DMS53 treated with DMSO at 0.1 percent for 48 hours (cell line): Measurements from ENCODE around the gene DES.
"Not testable (repeated sequence)": the region's sequence is repeated elsewhere in the genome, so short reads cannot be mapped to it uniquely, and the experiment has no call there.

ENCODE experiments used
- DNase-seq: peaks from one replicate; lab custom pipeline; 2025; ENCODE audit not compliant: unreplicated experiment; lab: John Stamatoyannopoulos, UW

DES gene

DNA sequence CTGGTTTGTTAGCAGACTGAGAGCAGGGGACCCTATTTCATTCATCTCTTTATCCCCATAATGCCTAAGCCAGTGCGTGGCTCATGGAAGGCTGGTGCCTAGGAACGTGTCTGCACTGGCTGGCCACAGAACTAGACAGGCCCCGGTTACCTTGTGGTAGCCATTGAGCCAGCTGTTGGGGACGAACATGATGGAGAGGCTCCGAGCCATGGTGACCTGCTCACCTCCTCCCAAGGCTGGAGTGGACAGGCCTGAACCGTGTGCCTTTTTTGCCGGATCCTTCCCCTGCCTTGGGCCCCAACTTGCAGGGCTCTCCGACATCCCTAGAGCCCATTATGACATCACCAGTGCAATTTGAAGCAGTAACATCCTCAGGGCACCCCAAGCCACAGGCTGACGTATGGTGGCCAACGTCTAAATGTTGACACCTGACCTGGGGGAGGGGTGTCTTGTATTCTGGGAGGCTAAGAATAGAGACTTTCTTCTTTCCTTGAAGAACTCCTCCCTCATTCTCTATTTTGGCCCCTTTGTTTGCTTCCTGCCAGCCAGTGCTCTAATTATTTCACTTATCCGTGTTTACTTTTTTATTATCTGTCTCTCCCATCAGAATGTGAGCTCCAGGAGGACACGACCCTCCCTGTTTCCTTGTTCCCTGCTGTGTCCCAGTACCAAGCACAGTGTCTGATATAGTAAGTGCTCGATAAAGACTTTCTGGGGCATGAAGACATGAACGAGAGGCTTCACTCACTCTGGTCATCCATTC, 18.3 kb upstream of the DES start:
- no peak for DNase-seq

DNA sequence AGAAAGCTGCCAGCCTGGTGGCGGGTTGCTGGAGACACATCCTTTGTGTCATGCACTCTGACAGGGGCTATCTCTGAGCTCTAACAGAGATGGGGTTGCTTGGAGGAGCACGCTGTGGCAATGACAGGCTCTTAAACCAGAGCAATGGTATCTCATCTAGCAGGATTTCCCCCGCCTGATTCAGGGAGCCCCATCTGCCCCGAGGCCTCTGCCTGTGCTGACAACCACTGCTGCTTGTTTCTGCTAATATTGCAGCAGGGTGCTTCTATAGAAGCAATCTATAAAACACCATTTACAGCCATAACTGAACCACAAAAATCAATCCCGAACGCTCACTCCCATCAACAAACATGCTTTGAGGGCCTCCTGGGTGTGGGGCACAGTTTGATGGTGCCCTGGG, 17.6 kb upstream of the DES start:
- DNase-seq = no peak

DNA sequence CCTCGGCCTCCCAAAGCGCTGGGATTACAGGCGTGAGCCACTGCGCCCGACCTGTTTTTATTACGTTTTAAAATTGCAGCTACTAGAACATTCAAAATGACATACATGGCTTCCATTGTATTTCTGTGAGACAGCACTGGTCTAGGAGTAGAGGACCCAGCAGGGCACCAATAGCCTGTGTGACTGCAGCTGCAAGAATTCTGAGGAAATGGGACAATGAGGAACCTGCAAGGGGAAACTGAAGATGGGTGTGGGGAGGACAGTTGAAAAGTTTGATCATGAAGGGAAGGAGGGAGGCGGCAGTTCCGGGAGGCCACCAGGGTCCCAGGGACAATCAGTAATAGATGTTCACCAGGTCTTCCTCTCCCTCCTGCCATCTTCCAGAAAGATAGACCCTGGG, 16.6 kb upstream of the DES start:
- DNase-seq = no peak

DNA sequence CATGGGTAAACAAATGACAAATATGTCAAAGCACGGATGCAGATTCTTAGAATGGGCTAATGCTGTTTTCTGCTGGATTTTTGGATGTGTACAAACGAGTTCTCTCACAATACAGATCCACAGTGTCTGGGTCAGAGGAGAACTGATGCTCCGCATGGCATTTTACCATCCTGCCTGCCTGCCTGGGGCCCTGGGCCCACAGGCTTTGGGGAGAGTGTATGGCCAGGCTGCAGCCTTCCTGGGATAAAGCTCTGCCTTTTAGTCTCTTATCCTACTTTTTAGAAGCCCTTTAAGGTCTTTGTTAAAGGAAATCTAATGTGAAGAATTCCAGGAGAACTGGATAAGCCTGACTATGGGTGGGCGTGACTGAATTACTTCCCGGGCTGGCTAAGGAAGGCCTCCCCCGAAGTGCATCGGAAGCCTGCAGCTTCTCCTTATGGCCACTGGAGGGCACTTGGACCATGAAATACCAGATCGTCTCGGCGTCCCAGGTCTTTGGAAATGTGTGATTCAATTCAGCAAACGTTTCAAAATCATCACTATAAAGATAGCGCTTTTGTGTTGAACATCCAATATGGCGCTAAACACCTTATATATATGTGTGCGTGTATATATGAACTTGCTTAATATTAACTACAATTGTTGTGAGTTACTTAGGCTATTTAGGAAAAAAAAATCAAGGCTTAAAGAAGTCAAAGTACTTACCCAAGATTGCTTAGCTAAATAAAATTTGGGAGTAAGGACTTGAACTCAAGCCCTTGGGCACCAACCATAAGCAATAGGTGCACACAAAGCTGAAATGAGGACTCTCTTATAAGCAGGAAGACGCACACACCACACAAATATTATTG, 15.3 kb upstream of the DES start:
- peak; percentile 61 for DNase-seq

DNA sequence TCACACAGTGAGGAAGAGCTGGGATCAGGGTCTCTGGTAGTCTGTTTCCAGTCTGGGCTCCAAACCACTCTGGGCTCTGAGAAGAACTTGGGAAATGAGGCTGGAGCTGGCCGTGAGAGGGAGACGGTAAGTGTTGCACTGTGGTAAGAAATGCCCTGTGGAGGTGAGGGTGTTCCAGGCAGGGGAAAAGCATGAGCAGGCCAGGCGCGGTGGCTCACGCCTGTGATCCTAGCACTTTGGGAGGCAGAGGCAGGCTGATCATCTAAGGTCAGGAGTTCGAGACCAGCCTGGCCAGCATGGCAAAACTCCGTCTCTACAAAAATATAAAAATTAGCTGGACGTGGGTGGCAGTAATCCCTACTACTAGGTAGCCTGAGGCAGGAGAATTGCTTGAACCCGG, 14.3 kb upstream of the DES start:
- no peak for DNase-seq

DNA sequence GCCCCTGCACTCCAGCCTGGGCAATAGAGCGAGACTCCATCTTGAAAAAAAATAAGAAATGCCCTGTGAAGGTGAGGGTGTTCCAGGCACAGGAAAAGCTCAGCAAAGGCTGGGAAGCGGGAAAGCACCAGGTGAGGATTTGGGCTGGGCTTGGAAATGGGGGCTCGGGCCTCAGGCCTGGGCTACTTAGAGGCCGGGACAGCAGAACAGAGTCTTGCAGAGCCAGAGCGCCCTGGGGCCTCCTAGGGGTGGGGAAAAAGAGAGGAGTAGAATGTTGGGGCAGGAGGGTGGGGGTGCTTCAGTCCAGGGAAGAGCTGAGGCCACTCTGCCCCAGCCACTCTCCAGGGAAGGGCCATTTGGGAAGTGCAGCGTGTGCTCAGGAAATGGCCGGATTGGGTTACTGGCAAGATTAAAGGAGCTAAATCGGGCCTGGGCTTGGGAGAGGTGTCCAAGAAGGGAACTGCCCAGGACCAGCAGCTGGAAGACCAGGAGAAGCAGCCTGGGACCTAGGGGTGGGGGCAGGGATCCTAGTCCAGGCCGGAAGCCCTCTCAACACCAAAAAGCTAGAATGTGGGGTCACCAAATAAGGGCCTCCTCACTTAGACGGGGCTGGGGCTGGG, 13.8 kb upstream of the DES start:
- DNase-seq = no peak

DNA sequence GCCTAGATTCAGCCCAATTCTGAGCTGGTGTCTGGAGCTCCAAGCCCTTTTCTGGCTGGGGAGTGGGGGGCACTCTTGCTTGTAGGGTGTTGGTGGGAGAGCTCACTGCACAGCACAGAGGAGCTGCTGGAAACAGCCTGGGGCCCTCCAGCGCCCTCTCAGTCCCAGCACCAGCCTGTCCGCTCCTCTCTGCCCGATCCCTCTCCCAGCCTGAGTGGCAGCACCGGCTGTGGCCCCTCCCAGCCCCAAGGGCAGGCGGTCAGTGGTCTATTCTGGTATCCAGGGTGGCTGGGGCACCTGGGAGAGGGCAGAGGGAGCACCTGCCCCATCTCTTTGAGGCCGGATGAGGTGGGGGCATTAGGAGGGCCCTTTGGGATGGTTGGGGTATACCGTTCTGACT, 13.2 kb upstream of the DES start:
- no peak for DNase-seq

DNA sequence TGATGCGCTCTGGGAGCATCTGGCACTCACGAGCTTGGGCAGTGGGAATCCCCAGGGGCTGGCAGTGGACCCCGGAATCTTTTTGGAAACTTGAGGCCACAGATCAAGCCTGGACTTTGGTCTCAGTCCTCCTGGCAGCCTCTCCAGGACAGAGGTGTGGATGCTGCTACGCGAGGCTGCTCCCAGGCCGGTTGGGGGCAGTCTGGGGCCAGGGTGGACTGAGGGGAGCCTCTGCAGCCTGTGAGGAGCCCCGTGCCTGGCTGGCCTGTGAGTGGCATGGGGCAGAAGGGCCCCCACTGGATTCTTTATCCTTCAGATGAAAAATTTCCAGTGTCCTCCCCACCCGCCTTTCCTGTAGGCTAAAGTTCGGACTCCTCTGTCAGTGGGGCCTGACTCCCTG, 12.7 kb upstream of the DES start:
- no peak for DNase-seq

DNA sequence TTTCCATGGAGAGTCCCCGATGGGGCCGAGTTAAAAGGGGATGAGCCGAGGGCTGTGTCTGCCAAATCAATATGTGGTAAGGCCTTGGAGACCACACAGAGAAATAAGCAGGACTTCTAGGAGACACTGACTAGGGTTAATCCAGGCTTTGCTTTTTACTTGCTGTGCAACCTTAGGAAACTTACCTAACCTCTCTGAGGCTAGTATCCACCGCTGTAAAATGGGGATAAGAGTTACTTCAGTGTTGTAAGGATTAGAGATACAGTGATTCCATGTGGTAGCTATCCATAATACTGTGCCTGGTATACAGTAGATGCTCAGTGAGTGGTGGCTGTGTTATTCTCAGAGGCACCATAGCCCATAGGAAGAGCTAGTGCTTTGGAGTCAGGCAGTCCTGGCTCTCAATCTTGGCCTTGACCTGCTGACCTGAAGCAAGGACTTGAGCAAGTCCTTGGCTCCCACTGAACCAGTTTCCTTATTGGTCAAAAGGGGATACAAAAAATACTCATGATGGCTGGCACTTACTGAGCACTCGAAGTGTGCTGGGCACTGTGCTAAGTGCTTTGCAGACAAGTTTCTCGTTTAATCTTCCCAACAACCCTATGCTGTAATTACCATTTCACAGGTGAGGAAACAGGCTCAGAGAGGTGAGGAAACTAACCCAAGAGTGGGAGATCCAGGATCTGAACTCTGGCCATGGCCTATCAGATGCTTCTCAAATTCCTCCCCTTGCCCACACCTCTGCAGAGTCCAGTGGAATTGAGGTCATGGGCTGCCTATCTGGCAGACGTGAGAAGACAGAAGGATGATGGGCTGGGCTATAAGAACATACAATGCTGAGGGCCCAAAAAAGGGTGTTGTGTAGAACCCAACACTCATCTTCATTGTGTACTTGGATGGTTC, 12.0 kb upstream of the DES start:
- DNase-seq = no peak

DNA sequence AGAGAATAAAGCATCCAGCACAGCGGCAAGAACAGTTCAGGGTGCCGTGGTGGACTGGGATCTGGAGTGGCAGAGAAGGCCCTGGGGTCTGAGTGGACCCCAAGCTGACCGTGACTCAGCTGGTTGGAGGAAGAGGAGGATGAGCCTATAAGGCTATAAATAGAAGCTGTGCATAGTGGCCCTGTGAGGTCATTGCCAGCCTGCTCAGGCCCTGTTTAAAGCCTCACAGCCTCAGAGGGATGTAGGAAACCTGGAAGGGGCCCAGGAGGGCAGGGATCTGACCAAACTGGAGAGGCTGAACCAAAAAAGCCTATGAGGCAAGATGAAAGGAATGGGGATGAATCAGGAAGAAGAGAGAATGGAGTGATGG, 11.3 kb upstream of the DES start:
- no peak for DNase-seq

DNA sequence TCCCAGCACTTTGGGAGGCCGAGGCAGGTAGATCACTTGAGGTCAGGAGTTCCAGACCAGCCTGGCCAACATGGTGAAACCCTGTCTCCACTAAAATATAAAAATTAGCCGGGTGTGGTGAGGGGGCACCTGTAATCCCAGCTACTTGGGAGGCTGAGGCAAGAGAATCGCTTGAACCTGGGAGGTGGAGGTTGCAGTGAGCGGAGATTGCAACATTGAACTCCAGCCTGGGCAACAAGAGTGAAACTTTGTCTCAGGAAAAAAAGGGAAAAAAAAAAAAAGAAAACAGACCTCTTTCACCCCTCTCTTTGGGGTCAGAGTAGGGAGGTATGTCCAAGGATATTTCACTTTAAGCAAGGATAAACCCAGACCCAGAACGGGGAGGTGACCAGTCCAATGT, 10.8 kb upstream of the DES start:
- not testable (repeated sequence) for DNase-seq

DNA sequence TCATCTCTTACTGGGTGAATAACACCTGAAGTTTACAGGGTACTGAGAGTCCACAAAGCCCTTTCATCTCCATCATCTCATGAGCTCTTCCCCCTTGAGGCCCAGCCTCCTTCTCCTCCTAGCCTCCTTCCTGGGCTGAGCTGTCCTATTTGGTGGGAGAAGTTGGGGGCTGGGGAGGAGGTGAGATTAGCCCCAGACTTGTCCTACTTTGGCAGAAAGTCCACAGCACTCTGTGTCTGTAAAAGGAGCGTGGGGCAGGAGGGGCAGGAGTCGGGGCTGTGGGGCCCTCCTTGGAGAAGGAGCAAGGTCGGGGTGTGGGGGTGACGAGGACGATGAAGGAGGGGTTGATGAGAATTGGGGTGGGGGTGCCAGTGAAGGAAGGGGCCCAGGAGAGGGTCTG, 10.0 kb upstream of the DES start:
- no peak for DNase-seq

DNA sequence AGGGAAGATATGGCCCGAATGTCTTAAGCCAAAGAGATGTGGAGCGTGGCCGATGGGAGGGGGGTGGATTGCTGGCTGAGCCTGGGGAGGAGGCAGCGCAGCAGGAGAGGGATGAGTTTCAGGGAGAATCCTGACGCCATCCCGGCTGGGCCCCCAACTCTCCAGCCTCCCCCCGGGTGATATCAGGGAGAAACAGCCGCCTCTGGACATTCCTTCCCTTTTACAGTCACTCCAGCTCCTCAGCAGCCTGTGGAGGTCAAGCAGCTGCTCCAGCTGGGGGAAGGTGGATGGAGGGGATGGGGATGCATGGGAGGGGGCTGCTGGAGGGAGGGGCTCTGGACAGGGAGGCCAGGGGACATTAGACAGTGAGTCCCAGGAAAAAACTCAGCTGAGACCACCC, 9.5 kb upstream of the DES start:
- DNase-seq = no peak

DNA sequence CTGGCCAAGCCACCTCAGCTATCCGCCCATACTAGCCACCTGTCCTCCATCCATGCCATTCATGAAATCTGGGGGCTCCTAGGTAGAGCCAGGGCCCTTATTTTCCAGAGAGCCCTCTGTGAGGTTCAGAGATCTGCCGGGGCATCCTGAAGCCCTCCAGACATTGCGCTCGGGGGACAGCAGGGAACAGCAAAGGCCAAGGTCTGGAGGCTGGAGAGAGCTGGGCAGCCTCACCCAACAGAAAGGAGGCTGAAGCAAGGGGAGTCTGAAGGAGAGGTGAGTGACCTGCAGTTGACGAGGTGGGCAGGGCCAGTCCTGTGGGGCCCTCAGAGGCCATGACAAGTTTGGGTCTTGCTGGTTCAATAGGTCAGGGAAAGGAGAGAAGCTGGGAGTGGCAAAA, 8.6 kb upstream of the DES start:
- no peak for DNase-seq

DNA sequence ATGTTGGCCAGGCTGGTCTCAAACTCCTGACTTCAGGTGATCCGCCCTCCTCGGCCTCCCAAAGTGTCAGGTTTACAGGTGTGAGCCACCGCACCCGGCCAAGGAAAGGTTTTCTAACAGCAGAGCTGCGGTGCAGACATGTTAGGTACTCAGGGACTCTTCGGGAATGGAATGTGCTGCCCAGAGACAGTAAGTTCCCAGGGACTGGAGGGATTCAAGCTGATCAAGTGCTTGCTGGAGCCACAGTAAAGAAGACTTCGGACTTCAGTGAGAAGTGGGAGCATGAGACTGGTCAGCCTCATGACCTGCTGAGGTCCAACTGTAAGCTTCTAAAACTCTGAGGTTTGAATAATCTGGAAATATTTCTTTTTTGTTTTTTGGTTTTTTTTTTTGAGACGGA, 7.8 kb upstream of the DES start:
- no peak for DNase-seq

DNA sequence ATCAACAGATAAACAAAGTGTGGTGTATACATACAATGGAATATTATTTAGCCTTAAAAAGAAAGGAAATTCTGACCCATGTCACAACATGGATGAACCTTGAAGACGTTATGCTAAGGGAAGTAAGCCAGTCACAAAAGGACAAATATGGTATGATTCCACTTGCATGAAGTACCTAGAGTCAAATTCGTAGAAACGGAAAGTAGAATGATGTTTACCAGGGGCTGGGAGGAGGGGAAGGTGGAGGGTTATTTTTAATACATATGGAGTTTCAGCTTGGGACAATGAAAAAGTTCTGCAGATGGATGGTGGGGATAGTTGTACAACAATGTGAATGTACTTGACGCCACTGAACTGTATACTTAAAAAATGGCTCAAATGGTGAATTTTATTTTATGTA, 3.3 kb upstream of the DES start:
- no peak for DNase-seq

DNA sequence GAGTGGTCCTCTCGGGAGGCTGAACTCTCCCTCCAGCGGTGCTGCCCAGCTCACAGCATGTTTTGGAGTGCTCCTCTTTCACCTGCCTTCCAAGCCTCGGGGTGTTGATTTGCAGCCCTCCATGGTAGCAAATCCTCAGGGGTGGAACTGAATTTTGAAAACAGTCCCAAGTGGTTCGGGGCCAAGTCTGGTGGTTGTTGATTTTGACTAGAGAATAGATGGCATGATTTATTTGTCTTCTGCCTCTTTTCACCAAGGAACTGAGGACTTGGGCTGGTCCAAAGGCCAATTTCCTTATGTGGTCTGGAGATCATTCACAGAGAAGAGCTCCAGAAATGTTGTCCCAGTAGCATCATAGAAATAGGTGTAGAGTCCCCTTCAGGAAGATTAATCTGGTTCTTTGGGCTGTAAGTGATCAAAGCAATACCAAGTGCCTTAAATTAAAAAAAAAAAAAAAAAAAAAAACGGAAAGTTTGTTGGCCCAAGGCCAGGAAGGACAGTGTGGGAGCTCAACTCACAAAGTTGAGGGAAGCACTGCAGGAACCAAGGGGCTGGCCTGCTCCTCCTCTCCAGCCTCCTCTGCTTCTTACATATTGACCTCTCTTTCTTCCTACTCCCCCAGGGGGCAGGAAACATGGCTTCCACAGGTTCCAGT, 2.5 kb upstream of the DES start:
- no peak for DNase-seq

DNA sequence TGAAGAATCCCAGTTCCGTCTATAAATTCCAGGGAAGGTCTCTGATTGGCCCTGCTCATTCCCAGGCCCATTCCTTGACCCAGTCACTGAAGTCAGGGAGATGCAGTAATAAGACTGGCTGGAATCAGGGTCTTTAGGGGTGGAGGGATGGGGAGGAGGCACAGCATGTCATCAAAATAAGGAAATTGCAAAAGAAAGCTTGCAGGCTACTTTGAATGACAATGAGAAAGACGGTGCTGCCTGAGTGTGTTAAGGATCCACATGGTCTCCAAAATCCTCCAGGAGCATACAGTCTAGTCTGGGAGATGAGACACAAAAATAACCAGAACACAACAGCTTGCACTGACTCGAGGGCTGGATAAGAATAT, 2.0 kb upstream of the DES start:
- DNase-seq = no peak

DNA sequence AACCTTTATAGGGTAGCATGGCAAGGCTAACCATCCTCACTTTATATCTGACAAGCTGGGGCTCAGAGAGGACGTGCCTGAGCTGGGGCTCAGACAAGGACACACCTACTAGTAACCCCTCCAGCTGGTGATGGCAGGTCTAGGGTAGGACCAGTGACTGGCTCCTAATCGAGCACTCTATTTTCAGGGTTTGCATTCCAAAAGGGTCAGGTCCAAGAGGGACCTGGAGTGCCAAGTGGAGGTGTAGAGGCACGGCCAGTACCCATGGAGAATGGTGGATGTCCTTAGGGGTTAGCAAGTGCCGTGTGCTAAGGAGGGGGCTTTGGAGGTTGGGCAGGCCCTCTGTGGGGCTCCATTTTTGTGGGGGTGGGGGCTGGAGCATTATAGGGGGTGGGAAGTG, 1.2 kb upstream of the DES start:
- no peak for DNase-seq

DNA sequence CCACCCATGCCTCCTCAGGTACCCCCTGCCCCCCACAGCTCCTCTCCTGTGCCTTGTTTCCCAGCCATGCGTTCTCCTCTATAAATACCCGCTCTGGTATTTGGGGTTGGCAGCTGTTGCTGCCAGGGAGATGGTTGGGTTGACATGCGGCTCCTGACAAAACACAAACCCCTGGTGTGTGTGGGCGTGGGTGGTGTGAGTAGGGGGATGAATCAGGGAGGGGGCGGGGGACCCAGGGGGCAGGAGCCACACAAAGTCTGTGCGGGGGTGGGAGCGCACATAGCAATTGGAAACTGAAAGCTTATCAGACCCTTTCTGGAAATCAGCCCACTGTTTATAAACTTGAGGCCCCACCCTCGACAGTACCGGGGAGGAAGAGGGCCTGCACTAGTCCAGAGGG, 803 bp upstream of the DES start:
- no peak for DNase-seq

DNA sequence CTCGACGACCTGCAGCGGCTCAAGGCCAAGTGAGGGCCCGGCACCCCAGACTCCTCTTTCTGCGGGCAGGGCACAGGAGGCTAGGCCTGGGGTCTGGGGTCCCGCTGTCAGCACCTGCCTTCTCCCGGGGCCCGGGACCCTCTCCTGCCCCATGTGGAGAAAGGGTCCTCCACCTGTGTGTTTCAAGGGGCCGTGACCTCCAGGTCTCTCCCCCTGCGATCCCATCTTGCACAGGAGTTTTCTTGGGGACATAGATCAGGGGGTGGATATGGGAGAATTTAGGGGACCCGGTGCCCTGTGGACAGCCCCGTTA, 791 bp downstream of the DES start:
- DNase-seq = no peak
